MCF 10A (cell line): Measurements from ENCODE around the gene STK11IP. TPM values are rescaled to one million over a fixed set of nuclear protein-coding genes. Genes with fewer than 3 reads are reported as not detected.

Source experiments
- BruUV-seq: library from RNA; stranded (reverse); fragments of 400-500 nt; replicated peaks from 2 replicates; lab custom pipeline; 2021; lab: Mats Ljungman, UMichigan
- CTCF ChIA-PET: fragments of 300-600 bp; sonication (Branson Sonifier 250); formaldehyde crosslinking; extraction: SDS; loops from one replicate; lab custom pipeline; 2021; ENCODE audit warnings: antibody characterized with exemption, inconsistent platforms; lab: Yijun Ruan, JAX
- POLR2A ChIA-PET: fragments of 300-600, 350-650 bp; sonication (Branson Sonifier 250); formaldehyde crosslinking; extraction: SDS; loops from one replicate; lab custom pipeline; 2020; ENCODE audit warnings: antibody characterized with exemption, inconsistent platforms; lab: Yijun Ruan, JAX
- DNase-seq: peaks from one replicate; pipeline ENCODE4 v3.0.0-alpha.2; 2018; ENCODE audit not compliant: unreplicated experiment
- H3K27ac Mint-ChIP-seq: one replicate; pipeline ENCODE4 v1.8.0; 2022; ENCODE audit warnings: mild to moderate bottlenecking, low read depth, mixed read lengths; ENCODE audit not compliant: unreplicated experiment
- H3K27me3 Mint-ChIP-seq: one replicate; pipeline ENCODE4 v1.8.0; 2022; ENCODE audit warnings: mixed read lengths; ENCODE audit not compliant: insufficient read depth, unreplicated experiment
- H3K36me3 Mint-ChIP-seq: one replicate; pipeline ENCODE4 v1.8.0; 2022; ENCODE audit warnings: mild to moderate bottlenecking, moderate library complexity, mixed read lengths; ENCODE audit not compliant: insufficient read depth, unreplicated experiment
- H3K4me1 Mint-ChIP-seq: one replicate; pipeline ENCODE4 v1.8.0; 2022; ENCODE audit warnings: mixed read lengths; ENCODE audit not compliant: insufficient read depth, unreplicated experiment
- H3K4me3 Mint-ChIP-seq: one replicate; pipeline ENCODE4 v1.8.0; 2022; ENCODE audit warnings: mild to moderate bottlenecking, moderate library complexity, mixed read lengths; ENCODE audit not compliant: unreplicated experiment
- H3K9me3 Mint-ChIP-seq: one replicate; pipeline ENCODE4 v1.8.0; 2022; ENCODE audit warnings: mixed read lengths; ENCODE audit not compliant: unreplicated experiment
- CTCF ChIP-seq: fragments of 200-600 bp; IDR thresholded peaks from one replicate; pipeline ENCODE4 v1.8.0; 2022; ENCODE audit warnings: antibody characterized with exemption, mild to moderate bottlenecking; ENCODE audit not compliant: unreplicated experiment
- intact Hi-C: fragments of 100-400 bp; cut with micrococcal nuclease; formaldehyde crosslinking; loops from 2 replicates; pipeline ENCODE4 v1.14.1; 2022
- total RNA-seq: library from RNA; stranded (reverse); gene quantifications from 2 replicates; pipeline ENCODE4 v1.2.3, GENCODE V29; 2022

STK11IP gene
- total RNA-seq, 1 experiment from 2014 or later, result 26.5 TPM

GRCh38 chr2:219593154-219593553 lies 4.5 kb upstream of the STK11IP start:
- intact Hi-C loops, result no loop called here
- ChIA-PET CTCF (interaction anchor here (1.5 to 3.7 kb wide), 2 partner anchors 9 to 33 kb away, joined by 4 to 16 read pairs; no protein-coding TSS in a partner anchor), POLR2A (interaction anchor here (1.3 kb wide), 1 partner anchor 15 kb away, joined by 3 read pairs; no protein-coding TSS in a partner anchor)
- H3K36me3 Mint-ChIP-seq, result no peaks in the 10 kb centered on the region
- DNase-seq, result no peak
- no TSS peak for BruUV-seq
- H3K9me3 Mint-ChIP-seq, result no peaks in the 10 kb centered on the region
- H3K27me3 Mint-ChIP-seq, result no peaks in the 10 kb centered on the region
- TF ChIP-seq CTCF, result no peak
- no peaks in the 10 kb centered on the region for H3K4me1 Mint-ChIP-seq
- no peak overlapping the region for H3K4me3 Mint-ChIP-seq
- H3K27ac Mint-ChIP-seq, result no peak overlapping the region

GRCh38 chr2:219595256-219595655 lies 2.4 kb upstream of the STK11IP start:
- H3K4me3 Mint-ChIP-seq, result no peak overlapping the region
- H3K9me3 Mint-ChIP-seq, result no peaks in the 10 kb centered on the region
- no TSS peak for BruUV-seq
- H3K36me3 Mint-ChIP-seq, result no peaks in the 10 kb centered on the region
- ChIA-PET POLR2A (interaction anchor here (0.7 to 1.5 kb wide), 3 partner anchors 24 to 1529 kb away, joined by 3 to 5 read pairs (median 4); partner anchors contain the start of genes OBSL1 and TMEM198), CTCF (interaction anchor here (0.5 to 3.7 kb wide), 5 partner anchors 33 to 203 kb away, joined by 3 to 19 read pairs (median 3); no protein-coding TSS in a partner anchor)
- no peaks in the 10 kb centered on the region for H3K27me3 Mint-ChIP-seq
- intact Hi-C loops, result loop anchor here (5.0 kb wide), 1 partner anchor 92 kb away; no protein-coding TSS in a partner anchor
- DNase-seq, result no peak
- H3K4me1 Mint-ChIP-seq, result no peaks in the 10 kb centered on the region
- no peak overlapping the region for H3K27ac Mint-ChIP-seq
- no peak for TF ChIP-seq CTCF

GRCh38 chr2:219596954-219597551 lies 604 bp upstream of the STK11IP start:
- DNase-seq, result no peak
- intact Hi-C loops, result loop anchor here (1.0 to 5.0 kb wide), 2 partner anchors 56 to 90 kb away; no protein-coding TSS in a partner anchor
- Mint-ChIP-seq H3K36me3 (peaks cover 6% of the 10 kb centered on the region), H3K27ac (peak overlapping the region; percentile 98), H3K9me3 (no peaks in the 10 kb centered on the region), H3K4me1 (no peaks in the 10 kb centered on the region), H3K4me3 (peak overlapping the region; percentile 96), H3K27me3 (no peaks in the 10 kb centered on the region)
- TSS peak; percentile 86 for BruUV-seq
- POLR2A ChIA-PET, result interaction anchor here (0.7 to 4.0 kb wide), 30 partner anchors 10 to 673 kb away, joined by 3 to 49 read pairs (median 5); partner anchors contain the start of genes CHPF, CNPPD1, GLB1L and GMPPA
- TF ChIP-seq CTCF, result no peak
- CTCF ChIA-PET, result interaction anchor here (0.5 to 2.8 kb wide), 9 partner anchors 35 to 551 kb away, joined by 3 to 19 read pairs (median 4); no protein-coding TSS in a partner anchor
